Measurements from ENCODE around the gene RHEB. TPM values are rescaled to one million over a fixed set of nuclear protein-coding genes. Genes with fewer than 3 reads are reported as not detected.

The RHEB gene
- total RNA-seq, 2 donors from 2014 or later, result 66.8 to 67.6 TPM

GRCh38 chr7:151429237-151429559, 90.5 kb downstream of the RHEB start:
- intact Hi-C loops (cut with DNase I), result no loop called here
- DNase-seq, result no peak
- H3K27me3 ChIP-seq, result no peaks in the 10 kb centered on the region
- H3K4me1 ChIP-seq, result no peaks in the 10 kb centered on the region
- no peak overlapping the region for H3K9ac ChIP-seq (ENCODE audit: low read depth in 2 of 2, low read length in 2 of 2)
- H3K27ac ChIP-seq, result no peak overlapping the region
- no peak overlapping the region for H3K4me3 ChIP-seq
- H3K36me3 ChIP-seq, result no peaks in the 10 kb centered on the region
- H3K9me3 ChIP-seq, result no peaks in the 10 kb centered on the region
- TF ChIP-seq CTCF (IDR thresholded peaks at IDR 0.05), result no peak

- Histone ChIP-seq H3K9ac (ENCODE audit: low read depth in 2 of 2, low read length in 2 of 2) (no peak overlapping the region), H3K4me3 (no peak overlapping the region), H3K27me3 (no peaks in the 10 kb centered on the region), H3K4me1 (no peaks in the 10 kb centered on the region), H3K36me3 (no peaks in the 10 kb centered on the region), H3K27ac (no peak overlapping the region), H3K9me3 (no peaks in the 10 kb centered on the region)
- DNase-seq, result no peak
- intact Hi-C loops (cut with DNase I), result no loop called here
- TF ChIP-seq CTCF (IDR thresholded peaks at IDR 0.05), result no peak
Measured at GRCh38 chr7:151428378-151429236, 91.1 kb downstream of the RHEB start.

- H3K27me3 ChIP-seq, result no peaks in the 10 kb centered on the region
- no peak for DNase-seq
- H3K4me3 ChIP-seq, result no peak overlapping the region
- no peak for TF ChIP-seq CTCF (IDR thresholded peaks at IDR 0.05)
- H3K4me1 ChIP-seq, result no peaks in the 10 kb centered on the region
- peak overlapping the region in 1 of 2 donors; percentile 28 for H3K9ac ChIP-seq (ENCODE audit: low read depth in 2 of 2, low read length in 2 of 2)
- no peaks in the 10 kb centered on the region for H3K9me3 ChIP-seq
- intact Hi-C loops (cut with DNase I), result no loop called here
- no peak overlapping the region for H3K27ac ChIP-seq
- no peaks in the 10 kb centered on the region for H3K36me3 ChIP-seq
Measured at GRCh38 chr7:151427705-151428377, 91.9 kb downstream of the RHEB start.

- no peaks in the 10 kb centered on the region for H3K4me1 ChIP-seq
- H3K27me3 ChIP-seq, result no peaks in the 10 kb centered on the region
- TF ChIP-seq CTCF (IDR thresholded peaks at IDR 0.05), result no peak
- H3K4me3 ChIP-seq, result no peak overlapping the region
- DNase-seq, result no peak
- peak overlapping the region; percentile 19 for H3K27ac ChIP-seq
- peak overlapping the region in 1 of 2 donors; percentile 28 for H3K9ac ChIP-seq (ENCODE audit: low read depth in 2 of 2, low read length in 2 of 2)
- intact Hi-C loops (cut with DNase I), result no loop called here
- H3K9me3 ChIP-seq, result no peaks in the 10 kb centered on the region
- H3K36me3 ChIP-seq, result no peaks in the 10 kb centered on the region
Measured at GRCh38 chr7:151426904-151427704, 92.6 kb downstream of the RHEB start.

- peak overlapping the region; percentile 19 for H3K27ac ChIP-seq
- H3K4me1 ChIP-seq, result no peaks in the 10 kb centered on the region
- no peak overlapping the region for H3K9ac ChIP-seq (ENCODE audit: low read depth in 2 of 2, low read length in 2 of 2)
- H3K9me3 ChIP-seq, result no peaks in the 10 kb centered on the region
- H3K4me3 ChIP-seq, result no peak overlapping the region
- DNase-seq, result peak; percentile 52
- H3K36me3 ChIP-seq, result no peaks in the 10 kb centered on the region
- H3K27me3 ChIP-seq, result no peaks in the 10 kb centered on the region
- intact Hi-C loops (cut with DNase I), result no loop called here
- TF ChIP-seq CTCF (IDR thresholded peaks at IDR 0.05), result no peak
Measured at GRCh38 chr7:151426441-151426903, 93.2 kb downstream of the RHEB start.
